ENCODE results near the gene CACNA2D4.

The CACNA2D4 gene

DNA sequence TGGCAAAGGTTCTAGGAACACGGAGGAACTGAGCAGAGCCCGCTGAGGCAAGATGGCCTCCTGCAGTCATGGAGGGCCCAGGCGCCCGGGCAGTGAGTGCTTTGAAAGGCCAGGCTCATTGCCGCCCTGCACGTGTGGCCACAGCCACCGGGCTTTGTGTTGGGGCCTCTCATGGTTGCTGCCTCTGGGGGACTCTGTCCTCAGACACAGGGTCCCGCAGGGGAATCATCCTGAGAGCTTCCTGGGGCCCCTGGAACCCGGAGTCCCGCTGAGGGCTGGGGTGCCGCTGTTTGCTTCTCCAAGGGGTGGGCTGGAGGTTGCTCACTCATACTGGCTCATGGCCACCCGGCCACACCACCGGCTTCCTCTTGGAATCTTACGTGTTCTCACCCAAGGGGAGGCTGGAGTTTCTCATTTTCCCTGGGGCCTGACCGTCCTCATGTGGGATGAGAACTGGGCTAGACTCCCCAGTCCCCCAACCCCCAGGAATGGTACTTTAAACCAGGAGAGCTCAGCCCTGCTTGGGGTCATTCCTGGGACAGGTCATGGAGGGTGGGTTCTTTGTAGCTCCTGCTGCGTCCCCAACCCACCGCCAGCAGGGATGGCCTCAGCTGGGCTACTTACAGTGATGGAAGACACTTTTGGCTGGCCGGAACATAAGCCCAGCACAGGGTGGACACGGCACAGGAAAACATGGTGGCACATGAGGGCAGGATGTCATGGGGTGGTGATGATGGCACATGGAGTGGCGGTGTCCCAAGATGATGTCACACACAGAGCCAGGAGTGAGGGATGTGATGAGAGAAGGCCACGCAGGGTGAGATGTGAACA lies 119.2 kb downstream of the CACNA2D4 start:
- DNase-seq: no peak

DNA sequence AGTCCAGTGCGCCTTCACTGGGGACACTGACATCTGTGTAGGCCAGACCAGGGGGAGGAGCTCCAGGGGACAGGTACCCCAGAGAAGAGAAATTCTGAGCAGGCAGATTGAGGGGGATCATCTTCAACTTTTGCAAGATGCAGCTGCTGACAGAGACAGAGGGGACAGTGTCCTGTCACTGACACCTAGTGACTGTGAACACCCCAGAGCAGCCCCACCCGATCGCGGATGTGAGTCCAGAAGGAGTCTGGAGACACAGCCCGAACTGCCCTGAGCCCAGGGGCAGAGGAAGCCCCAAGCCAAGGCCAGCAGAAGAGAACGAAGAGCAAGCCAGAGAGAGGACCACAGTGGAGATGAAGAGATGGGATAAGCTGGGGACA lies 119.8 kb downstream of the CACNA2D4 start:
- DNase-seq: no peak

DNA sequence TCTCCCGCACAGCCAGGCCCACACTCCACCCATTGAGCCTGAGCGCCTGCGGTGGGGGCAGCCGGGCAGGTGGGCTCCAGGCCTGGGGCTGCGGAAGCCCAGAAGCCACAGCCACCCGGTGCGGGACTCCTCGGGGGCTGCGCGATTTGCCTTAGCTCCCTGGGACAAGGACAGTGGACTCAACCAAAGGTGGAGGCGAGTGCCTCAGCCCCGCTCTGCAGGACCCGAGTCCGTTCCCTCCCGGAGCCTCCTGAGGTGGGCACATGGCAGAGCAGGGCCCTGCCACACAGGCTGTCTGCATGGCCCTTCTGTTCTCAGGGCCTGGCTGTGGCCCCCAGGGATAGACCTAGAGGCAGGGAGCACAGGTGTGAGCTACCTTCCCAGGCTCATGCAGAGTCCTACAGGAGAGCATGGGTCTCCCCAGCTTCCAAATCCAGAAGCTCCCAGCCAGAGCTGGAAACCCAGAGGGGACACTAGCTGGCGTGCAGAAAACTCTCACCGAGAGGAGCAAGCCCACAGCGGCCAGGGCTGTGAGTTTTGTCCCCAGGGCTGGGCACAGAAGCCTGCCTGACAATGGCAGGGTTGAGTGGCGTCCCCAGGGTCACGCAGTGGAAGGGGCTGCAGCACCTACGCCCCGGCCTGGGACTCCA lies 120.3 kb downstream of the CACNA2D4 start:
- DNase-seq: no peak

DNA sequence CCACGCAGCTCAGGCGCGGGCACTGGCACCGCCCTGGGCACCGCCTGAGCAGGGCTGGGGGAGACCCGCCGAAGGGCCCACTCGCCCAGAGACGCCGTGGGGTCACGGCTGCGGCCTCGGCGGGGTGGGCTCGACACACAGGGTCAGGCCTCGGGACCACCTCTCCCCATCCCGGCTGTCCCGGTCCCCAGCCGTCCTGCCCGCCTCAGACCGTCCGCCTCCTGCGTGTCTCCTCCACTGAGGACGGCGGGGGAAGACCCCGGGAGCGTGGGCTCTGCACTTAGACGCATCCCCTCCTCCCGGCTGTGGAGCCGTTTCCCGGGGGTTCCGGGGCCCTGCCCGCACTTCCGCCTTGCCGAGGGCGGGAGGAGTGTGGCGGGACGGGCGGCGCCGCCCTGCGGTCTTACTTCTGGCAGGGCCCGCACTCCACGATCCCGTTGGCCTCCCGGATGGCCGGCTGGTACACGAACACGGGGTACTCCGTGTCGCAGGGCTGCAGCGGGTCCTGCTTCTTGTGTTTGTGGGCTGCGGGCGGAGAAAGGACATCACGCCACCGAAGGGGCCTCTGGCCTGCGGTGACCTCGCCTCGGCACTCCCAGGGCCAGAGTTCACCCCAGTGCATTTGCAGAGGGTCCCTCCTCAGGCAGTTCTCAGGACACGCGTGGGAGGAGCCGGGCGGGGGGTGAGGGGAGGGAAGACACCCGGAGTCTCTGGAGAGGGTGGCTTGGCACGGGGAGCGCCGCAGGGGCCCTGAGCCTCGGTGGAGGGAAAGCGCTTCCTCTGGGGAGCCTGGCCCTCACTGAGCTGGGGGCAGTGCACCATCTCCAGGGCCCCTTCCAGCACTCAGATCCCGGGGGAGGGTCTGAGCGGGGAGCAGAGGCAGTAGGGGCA lies 121.2 kb downstream of the CACNA2D4 start:
- DNase-seq: peak; percentile 30 to 72 (median 47)

DNA sequence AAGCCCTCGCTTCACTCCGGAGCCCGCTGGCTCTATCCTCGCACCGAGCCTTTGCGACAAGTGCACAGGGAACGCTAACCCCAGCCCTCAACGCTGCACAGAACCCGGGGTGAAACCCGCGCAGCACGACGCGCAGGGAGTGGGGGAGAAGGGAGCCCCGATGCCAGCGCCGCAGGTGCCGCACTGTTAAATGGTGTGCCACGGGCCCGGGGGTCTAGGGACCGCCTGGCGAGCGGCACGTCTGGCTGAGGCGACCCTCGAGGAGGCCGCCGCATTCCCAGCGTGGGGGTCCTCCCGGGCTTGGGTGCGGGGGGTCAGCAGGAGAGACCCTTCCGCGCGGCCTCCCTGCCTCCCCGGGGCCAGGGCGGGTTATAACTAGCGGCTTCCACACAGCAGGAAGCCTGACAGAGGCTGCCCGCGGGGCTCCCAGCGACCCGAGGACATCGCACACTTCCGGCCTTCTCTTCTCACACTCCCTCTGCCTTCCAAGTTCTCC lies 121.9 kb downstream of the CACNA2D4 start:
- peak in 3 of 5 experiments; percentile 19 to 67 (median 35) for DNase-seq

DNA sequence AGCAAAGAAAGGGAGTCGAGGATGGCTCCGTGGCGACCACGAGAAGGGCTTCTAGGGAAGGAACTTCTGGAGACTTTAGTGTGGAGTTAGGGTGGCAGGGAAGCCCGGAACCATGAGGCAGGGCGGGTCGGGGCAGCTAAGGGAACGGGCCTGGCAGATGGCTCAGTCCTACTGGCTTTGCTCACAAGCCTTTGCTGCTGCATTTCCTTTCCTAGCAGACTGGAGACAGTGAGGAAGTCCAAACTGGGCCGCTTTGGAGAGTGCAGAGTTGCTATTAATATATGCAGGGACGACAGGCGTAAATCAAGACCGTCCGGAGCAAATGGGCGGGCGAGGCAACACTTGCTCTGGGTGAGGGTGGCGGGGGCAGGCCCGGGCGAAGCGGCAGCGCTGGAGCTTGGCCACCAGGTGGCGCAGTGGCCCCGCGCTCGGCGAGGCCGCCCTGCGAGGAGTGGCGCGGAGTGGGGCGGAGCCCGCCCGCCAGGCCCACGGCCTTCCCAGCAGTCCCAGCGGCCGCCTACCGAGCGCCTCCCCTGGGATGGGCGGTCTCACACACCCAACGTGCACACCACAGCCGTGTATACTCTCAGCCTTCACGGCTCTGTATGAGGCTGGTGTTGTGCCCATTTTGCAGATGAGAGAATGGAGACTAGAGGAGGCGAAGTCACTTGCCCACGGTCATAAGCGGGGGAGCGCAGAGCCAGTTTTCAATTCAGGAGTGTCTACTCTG lies 122.5 kb downstream of the CACNA2D4 start:
- DNase-seq: peak; percentile 89 to 97 (median 91)

DNA sequence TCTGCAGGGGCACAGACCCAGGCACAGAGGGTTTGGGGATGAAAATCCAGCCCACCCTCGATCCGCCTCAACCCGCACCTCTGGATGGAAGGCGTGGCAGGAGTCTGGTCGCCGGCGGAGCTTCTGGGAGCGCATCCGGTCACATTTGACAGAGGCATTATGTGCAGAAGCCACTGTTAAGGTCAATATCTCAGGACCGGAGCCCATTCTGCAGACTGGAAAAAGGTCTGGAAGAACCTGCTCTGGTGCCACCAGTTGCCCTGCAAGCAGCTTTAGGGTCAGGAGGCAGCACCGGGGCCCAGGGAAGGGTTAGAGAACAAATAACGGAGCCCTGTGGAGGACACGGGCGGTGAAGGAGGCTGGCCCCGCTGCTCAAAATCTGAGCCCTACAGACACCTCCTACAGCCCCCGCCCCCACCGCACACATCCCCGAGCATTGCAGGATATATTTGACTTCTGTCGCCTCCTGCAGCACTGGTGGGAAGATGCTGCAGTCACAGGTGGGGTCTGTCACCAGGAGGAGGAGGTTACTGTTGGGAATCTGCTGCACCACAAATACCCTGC lies 123.1 kb downstream of the CACNA2D4 start:
- DNase-seq: no peak

DNA sequence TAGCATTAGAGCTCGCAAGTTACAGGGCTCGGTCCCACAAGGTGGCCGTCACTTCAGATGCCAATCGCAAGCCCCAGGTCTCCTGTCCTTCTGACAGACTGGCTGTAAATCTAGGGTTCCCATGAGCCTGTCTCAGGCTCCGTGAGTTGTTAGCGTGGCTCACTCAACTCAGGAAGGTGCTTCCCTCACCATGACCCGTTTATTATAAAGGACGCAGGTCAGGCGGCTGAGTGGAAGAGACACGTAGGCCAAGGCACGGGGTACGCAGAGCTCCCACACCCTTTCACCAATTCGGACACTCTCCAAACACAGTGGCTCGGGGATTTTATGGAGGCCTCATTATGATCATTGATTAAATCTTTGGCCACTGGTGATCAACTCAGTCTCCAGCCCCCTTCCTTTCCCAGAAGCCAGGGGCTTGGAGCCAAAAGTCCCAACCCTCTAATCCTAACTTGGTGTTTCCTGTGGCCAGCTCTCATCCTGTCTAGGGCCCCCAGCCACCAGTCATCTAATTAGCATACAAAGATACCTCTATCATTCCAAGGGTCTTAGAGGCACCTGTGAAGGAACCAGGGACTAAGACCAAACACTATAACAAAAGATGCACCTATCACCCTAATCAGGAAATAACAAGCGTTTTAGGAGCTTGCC lies 123.9 kb downstream of the CACNA2D4 start:
- no peak for DNase-seq

DNA sequence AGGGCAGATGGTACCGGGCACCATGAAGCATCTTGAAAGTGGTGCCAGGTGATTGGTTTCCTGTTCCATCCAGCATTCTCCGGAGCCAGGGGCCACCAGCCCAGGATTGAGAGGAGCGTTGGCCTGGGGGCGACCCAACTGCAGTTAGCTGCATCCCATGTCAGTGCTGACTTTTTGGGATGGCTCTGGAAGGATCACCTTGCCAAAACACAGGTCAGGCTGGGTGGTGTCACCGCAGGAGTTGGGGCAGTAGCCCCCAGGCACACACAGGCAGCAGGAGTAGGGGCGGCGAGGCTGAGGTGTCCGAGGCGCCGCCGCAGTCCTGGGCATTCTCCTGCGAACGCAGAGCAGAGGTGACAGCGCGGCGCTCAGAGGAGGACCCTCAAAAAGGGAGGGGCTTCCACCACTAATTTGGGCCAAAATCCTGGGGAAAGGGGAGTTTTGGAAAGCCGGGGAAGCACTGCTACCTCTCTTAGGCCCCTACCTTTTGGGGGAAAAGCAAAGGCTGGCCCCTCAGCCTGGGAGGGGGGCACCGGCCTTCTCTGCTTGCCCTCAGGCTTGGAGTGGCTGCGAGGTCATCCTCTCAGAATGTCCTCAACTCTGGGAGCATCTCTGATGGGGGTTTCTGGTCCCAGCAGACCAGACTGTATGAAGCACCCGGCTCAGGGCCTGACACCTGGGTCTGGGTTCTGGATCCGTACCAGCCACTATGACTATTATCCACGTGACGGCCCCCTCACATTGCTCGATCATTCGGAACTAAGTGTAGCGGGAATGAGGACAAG lies 124.8 kb downstream of the CACNA2D4 start:
- DNase-seq: no peak

DNA sequence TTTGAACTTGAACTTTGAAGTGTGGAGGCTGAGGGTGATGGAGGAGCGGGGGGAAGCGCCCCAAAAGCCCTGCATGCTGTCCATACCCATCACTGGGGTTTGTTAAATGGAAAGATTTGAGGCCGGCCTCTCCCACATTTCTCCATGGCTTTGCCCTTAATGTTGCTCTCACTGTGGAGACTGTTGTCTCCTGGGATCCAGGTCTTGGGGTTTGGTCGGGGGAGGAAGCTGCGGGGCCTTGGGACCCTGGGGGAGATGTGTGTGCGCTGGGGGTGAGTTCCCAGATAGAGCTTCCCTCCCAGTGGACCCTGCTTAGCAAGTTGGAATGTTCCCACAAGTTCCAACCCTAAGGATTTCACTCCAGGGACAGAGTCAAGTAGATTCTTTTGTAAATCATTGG lies 126.0 kb downstream of the CACNA2D4 start:
- DNase-seq: no peak

DNA sequence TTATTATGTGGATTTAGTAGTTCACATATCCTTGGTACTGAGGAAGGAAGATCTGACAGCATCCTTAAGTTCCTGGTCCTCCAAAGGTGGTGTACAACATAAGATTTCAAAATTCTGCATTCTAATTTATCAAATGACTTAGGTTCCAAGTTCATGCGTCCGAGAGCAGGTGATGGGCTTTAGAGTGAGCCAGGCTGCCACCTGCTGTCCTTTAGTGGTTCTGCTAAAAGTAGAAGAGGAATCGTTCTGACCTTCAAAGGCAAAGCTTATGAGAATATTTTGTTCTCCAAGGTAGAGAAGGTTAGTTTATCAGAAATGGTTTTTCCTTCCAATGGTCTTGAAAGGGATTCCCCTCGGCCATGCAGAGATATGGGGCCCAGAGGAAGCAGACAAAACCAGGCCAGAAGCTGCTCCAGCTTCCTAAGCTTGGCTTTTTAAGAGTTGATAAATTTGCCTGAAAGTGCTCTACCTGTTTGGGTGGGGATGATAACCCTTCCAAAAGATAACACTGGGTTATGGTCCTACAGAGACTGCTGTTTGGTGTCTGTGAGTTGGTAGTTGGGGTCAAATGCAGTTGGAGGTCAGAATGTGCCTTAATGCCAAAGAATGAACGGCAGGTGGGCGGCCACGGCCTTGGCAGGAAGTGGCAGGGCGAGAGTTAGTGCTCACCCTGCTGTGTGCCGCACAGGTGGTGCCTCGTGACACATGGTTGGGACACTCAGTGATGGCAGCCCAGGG lies 127.2 kb downstream of the CACNA2D4 start:
- peak in 4 of 5 experiments; percentile 36 to 74 (median 49) for DNase-seq

DNA sequence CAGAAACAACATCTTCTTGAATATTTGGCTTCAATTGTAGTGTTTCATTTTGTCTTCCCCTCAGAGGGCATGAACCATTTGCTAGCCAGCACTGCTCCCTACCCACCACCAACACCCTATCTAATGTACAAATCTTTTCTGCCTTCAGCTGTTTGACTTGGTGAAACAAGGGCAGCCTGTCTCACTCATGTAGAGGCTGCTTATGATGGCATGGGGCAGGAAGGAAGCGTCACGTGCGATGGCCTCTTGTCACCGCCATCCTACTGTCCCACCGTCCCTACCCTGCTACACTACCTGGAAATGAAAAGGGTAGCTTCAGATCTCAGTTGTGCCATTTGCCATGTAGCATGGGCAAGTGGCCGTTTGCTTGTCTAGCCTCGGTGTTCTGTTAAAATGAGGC lies 128.0 kb downstream of the CACNA2D4 start:
- DNase-seq: no peak

DNA sequence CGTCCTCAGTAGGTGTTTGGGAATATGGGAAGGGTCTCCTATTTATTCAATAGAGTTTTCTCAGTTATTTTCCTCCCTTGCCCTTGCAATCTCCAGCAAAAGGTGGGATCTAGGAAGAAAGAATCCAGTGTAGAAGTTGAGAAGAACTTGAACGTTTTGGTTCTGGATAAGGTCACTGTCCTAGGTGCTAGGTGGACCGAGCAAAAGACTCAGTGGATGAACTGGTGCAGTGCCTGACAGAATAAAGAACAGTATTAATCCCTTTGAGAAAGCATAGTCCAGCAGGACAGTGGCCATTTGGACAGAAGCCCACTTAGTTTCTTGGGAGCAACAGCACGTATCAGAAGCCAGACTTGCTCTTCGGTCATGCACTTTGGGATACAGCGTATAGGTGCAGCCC lies 130.7 kb downstream of the CACNA2D4 start:
- no peak for DNase-seq

DNA sequence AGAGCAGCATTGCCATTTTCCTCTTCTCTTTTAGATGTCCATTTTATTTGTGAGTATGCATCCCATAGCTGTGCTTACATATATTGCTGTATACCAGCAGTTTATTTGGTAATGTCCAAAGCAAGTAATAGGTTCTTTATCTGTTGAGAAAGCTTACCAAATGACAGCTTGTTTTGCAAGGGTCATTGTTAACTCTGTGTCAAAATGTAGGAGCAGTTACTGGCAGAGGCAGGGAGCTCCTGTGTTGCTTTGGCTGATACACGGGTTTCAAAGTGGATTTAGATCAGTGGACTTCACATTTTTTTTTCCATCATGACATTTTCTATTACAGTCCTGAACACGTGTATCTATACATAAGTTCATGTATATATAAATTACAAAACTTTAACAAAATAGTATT lies 136.2 kb downstream of the CACNA2D4 start:
- DNase-seq: no peak

DNA sequence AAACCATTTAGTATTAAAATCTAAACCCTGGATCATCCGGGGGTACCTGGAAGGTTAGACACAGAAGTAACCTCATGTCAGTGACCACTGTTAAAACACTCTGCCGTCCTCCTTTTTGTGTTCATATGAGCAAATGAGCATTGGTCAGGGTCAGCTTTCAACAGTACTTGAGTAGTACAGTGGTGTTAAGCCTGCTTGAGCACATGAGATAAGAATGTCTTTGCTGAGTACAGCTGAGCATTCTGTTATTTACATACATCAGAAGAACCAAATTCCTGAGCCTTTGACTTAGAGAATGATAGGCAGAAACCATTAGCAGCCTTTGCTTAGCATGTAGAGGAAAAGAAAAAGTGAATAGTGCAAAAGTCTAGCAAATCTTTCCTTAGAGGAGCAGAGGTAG lies 136.7 kb downstream of the CACNA2D4 start:
- DNase-seq: no peak

DNA sequence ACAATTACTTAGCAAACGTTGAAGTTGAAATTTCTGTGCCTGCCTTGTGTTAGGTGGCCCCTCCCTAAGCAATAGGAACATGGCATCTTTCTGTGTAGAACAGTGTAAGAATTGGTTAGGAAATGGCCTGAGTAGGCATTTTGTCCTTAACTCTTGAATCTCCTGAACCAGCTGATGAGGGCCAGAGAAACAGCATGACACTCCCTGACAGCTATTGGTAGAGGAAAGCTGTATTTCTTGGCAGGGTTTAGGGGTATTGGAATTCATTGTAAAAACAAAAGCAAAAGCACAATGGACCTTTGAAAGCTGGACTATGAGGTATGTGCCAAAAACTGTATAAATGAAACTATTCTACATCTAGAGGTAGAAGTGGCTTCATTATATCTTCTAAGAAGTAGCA lies 138.7 kb downstream of the CACNA2D4 start:
- DNase-seq: no peak

DNA sequence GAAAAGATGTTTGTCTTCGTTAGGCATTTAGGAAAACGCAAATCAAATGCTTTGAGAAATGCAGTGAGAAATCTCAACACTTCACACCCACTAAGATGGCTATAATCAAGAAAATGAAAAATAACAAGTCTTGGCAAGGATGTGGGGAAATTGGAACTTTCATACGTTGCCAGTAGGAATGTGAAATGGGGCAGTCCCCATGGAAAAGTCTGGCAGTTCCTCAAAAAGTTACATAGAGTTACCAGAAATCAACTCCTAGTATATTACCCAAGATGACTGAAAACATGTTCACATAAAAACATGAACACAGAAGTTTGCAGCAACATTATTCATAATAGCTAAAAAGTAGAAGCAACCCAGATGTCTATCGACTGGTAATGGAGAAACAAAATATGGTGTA lies 139.5 kb downstream of the CACNA2D4 start:
- DNase-seq: no peak

DNA sequence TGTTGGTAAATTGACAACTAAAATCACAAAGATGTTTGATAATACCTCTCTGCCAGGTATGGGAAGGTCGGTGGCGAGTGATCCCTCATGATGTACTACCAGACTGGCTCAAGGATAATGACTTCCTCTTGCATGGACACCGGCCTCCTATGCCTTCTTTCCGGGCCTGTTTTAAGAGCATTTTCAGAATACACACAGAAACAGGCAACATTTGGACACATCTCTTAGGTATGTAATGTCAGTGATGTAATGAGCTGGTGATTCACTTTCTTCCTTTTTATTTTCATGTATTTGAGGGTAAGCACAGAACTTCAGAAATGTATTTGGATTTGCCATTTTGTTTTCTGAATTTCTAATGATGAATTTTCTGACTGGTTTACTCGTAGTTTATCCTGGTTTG lies 140.7 kb downstream of the CACNA2D4 start:
- DNase-seq: no peak

DNA sequence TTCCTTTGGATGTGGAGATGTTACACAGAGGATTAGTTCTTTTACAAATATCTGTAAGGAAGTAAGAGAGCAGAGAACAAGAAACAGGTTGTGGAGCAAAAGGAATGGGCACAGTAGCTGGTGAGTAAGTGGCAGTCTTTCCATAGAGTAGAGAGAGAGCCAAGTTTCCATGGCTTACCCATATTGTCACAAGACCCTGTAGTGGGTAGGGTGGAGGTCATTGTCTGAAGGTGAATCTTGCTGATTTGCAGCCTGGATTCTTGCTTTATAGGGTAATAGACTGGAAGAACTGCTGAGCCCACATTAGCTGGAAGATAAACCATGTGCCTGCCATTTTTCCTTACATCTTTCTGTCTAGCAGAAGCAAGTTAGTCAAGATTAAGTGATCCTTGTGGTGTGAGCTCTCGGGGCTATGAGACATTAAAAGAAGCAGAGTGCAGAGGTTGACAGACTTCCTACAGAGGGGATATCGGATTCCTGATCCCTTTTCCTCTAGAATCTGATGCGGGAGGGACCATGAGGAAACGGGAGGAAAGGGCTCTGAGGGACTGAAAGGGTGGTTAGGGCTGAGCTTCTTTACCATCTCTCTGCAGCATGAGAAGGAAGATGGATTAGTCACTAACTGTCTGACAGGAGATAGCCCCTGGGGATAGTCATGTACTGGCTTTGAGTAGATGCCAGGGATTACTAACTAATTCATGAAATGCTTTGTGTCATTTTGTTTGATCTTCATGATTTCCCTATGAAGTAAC lies 142.1 kb downstream of the CACNA2D4 start:
- no peak for DNase-seq
